K562 (cell line): ENCODE measurements around the gene VGF. TPM values are rescaled to one million over a fixed set of nuclear protein-coding genes. Genes with fewer than 3 reads are reported as not detected.

Experiments
- CCAR2 ChIP-seq: fragments of 200-400 bp; formaldehyde crosslinking; IDR thresholded peaks from 2 replicates; pipeline ENCODE4 v1.6.1; 2017; ENCODE audit warnings: mild to moderate bottlenecking, low read depth, low read length
- CLOCK ChIP-seq: fragments of 250-450 bp; sonication (Bioruptor Pico); IDR thresholded peaks from 2 replicates; pipeline ENCODE4 v1.4.0; 2020; ENCODE audit warnings: mild to moderate bottlenecking, moderate library complexity, borderline replicate concordance
- FOSL1 ChIP-seq: fragments of 200-800 bp; sonication (Bioruptor generic); conservative IDR thresholded peaks from 2 replicates; pipeline ENCODE4 v1.6.1; 2016; ENCODE audit warnings: missing genetic modification characterization, missing compliant biosample characterization
- FOXJ3 ChIP-seq: sonication (generic); formaldehyde crosslinking; IDR thresholded peaks from 2 replicates; pipeline ENCODE4 v1.4.0; 2020; ENCODE audit warnings: mild to moderate bottlenecking, missing genetic modification reagents
- ILK ChIP-seq: fragments of 450-650 bp; IDR thresholded peaks from 2 replicates; pipeline ENCODE4 v1.6.1; 2016; ENCODE audit warnings: missing genetic modification characterization, low read depth, mild to moderate bottlenecking, missing compliant biosample characterization, moderate library complexity, borderline replicate concordance
- KDM2B ChIP-seq: fragments of 250-450 bp; sonication (Bioruptor Pico); IDR thresholded peaks from 2 replicates; pipeline ENCODE4 v1.8.0; 2021; ENCODE audit warnings: mild to moderate bottlenecking, moderate library complexity
- KLF16 ChIP-seq: IDR thresholded peaks from 2 replicates; pipeline ENCODE4 v1.6.1; 2016; ENCODE audit warnings: antibody characterized with exemption
- MCM3 ChIP-seq: fragments of 450-650 bp; IDR thresholded peaks from 2 replicates; pipeline ENCODE4 v1.6.1; 2016
- MEF2D ChIP-seq: conservative IDR thresholded peaks from 2 replicates; pipeline ENCODE4 v1.6.1; 2016; ENCODE audit warnings: low read depth, missing genetic modification characterization, missing compliant biosample characterization
- MLX ChIP-seq, 2 experiments: fragments of 450-650 bp in 1 of 2; sonication (generic) in 1 of 2; formaldehyde crosslinking; conservative IDR thresholded peaks; 2 replicates each; pipeline versions ENCODE4 v1.4.0 to v1.8.1; 2020 to 2022; ENCODE audit warnings: mild to moderate bottlenecking in 1 of 2, missing genetic modification reagents in 1 of 2
- NR2F6 ChIP-seq: fragments of 450-650 bp; formaldehyde crosslinking; IDR thresholded peaks from 2 replicates; pipeline ENCODE4 v1.4.0; 2020; ENCODE audit warnings: mild to moderate bottlenecking
- PRPF4 ChIP-seq: fragments of 200-400 bp; formaldehyde crosslinking; IDR thresholded peaks from one replicate; pipeline ENCODE4 v1.6.1; 2017; ENCODE audit warnings: low read length, low read depth, mild to moderate bottlenecking; ENCODE audit not compliant: insufficient read depth, poor library complexity, severe bottlenecking
- SMAD1 ChIP-seq: fragments of 150-350 bp; IDR thresholded peaks from 2 replicates; pipeline ENCODE4 v1.6.1; 2014; ENCODE audit warnings: low read length, low read depth; ENCODE audit not compliant: partially characterized antibody
- SRSF3 ChIP-seq: fragments of 200-400 bp; formaldehyde crosslinking; IDR thresholded peaks from 2 replicates; pipeline ENCODE4 v1.6.1; 2016; ENCODE audit warnings: mild to moderate bottlenecking, low read length, moderate library complexity; ENCODE audit not compliant: insufficient read depth
- U2AF1 ChIP-seq: fragments of 200-400 bp; formaldehyde crosslinking; optimal IDR thresholded peaks from 2 replicates; pipeline ENCODE3; 2017; ENCODE audit warnings: mild to moderate bottlenecking, low read depth, low read length, moderate library complexity
- XRCC5 ChIP-seq: fragments of 200-400 bp; formaldehyde crosslinking; IDR thresholded peaks from 2 replicates; pipeline ENCODE4 v1.6.1; 2017; ENCODE audit warnings: low read depth, mild to moderate bottlenecking, low read length
- ZNF133 ChIP-seq: fragments of 250-450 bp; sonication (Bioruptor Pico); IDR thresholded peaks from 2 replicates; pipeline ENCODE4 v1.4.0; 2020; ENCODE audit warnings: mild to moderate bottlenecking
- ZNF143 ChIP-seq: sonication (generic); formaldehyde crosslinking; IDR thresholded peaks from 2 replicates; pipeline ENCODE4 v1.9.0; 2022; ENCODE audit warnings: mild to moderate bottlenecking, missing genetic modification reagents
- ZNF232 ChIP-seq: sonication (generic); formaldehyde crosslinking; IDR thresholded peaks from 2 replicates; pipeline ENCODE4 v1.8.0; 2022; ENCODE audit warnings: mild to moderate bottlenecking, missing genetic modification reagents
- ZNF449 ChIP-seq: fragments of 250-450 bp; sonication (Bioruptor Pico); IDR thresholded peaks from 2 replicates; pipeline ENCODE4 v1.8.0; 2022; ENCODE audit warnings: moderate library complexity, mild to moderate bottlenecking, inconsistent platforms
- ZNF639 ChIP-seq, 2 experiments: fragments of 200-800 bp in 1 of 2; sonication (Bioruptor generic) in 1 of 2; sonication (generic) in 1 of 2; formaldehyde crosslinking in 1 of 2; IDR thresholded peaks in 1 of 2; conservative IDR thresholded peaks in 1 of 2; 2 replicates each; pipeline versions ENCODE4 v1.5.0 to v1.6.1; 2016 to 2020; ENCODE audit warnings: missing compliant biosample characterization in 1 of 2, missing genetic modification characterization in 1 of 2, missing genetic modification reagents in 1 of 2
- ZSCAN29 ChIP-seq: fragments of 450-650 bp; IDR thresholded peaks from 2 replicates; pipeline ENCODE4 v1.6.1; 2017
- polyA plus RNA-seq, 8 experiments: library from polyadenylated mRNA; depleted of rRNA in 4 of 8; stranded (reverse) in 5 of 8; unstranded in 3 of 8; fragments of >200 nt; fragmentation: Nextera tagmentation in 2 of 8; fragmentation: Illumina TruSeq in 1 of 8; extraction: Ambion mirVana in 2 of 8; extraction: Trizol in 1 of 8; gene quantifications; 2 replicates each; pipeline versions ENCODE4 v1.2.1 to v1.2.3, GENCODE V29; 2011 to 2014; ENCODE audit warnings: inconsistent platforms in 1 of 8, missing spikeins in 1 of 8
- total RNA-seq, 7 experiments: library from RNA; depleted of rRNA in 6 of 7; stranded (reverse); fragments of >200 nt in 6 of 7; fragmentation: Illumina TruSeq in 2 of 7; extraction: Trizol in 2 of 7; gene quantifications; 2 replicates each; pipeline versions ENCODE4 v1.2.1 to v1.2.3, GENCODE V29; 2011 to 2021; ENCODE audit warnings: low replicate concordance in 1 of 7

Gene VGF
- total and polyA plus RNA-seq, 9 of the 15 experiments (the other 6 are each of a cell fraction or from before 2014, with no cell fraction given) = 0.03 to 5.7 (median 0.34) TPM

GRCh38 chr7:101169838-101170551, 4.6 kb upstream of the VGF start (continued):
- no peak for TF ChIP-seq ZNF143 (CRISPR knock-in tag)
- TF ChIP-seq SMAD1 = no peak
- TF ChIP-seq FOSL1 (tag) = no peak
- TF ChIP-seq FOXJ3 (CRISPR knock-in tag) = no peak
- no peak for TF ChIP-seq SRSF3
- no peak for TF ChIP-seq ZNF232 (CRISPR knock-in tag)
- no peak for TF ChIP-seq ZNF133
- no peak for TF ChIP-seq MLX (CRISPR knock-in tag; conservative IDR thresholded peaks at IDR 0.05)
- 0 out of 2 replicates have a peak, but pooled peaks have one; percentile 63 for TF ChIP-seq KDM2B (CRISPR knock-in tag)
- no peak for TF ChIP-seq PRPF4
- no peak for TF ChIP-seq MCM3
- no peak for TF ChIP-seq MEF2D (tag)
- TF ChIP-seq ZNF449 = no peak
- no peak for TF ChIP-seq NR2F6 (CRISPR knock-in tag)
- no peak for TF ChIP-seq CLOCK (CRISPR knock-in tag)
- TF ChIP-seq XRCC5 = peak; percentile 80
- TF ChIP-seq ZSCAN29 = no peak
- TF ChIP-seq CCAR2 = no peak
- no peak for TF ChIP-seq U2AF1
- peak; percentile 80 for TF ChIP-seq KLF16
- TF ChIP-seq ILK = no peak
- no peak for TF ChIP-seq ZNF639 (CRISPR knock-in tag; conservative IDR thresholded peaks at IDR 0.05 in 1 of 2, IDR thresholded peaks at IDR 0.05 in 1 of 2)
